OCI-LY3 (cell line): ENCODE measurements around the gene VIPR2.

Source experiments
- H2AFZ ChIP-seq: fragments of 200-600, 300-600 bp; shearing (Covaris generic); 2 replicates; pipeline ENCODE4 v1.6.0; 2014; ENCODE audit warnings: antibody characterized with exemption, low read depth, low read length
- H3K27ac ChIP-seq: fragments of 200-600, 300-600 bp; sonication (generic); 2 replicates; pipeline ENCODE4 v1.5.1; 2014; ENCODE audit warnings: mild to moderate bottlenecking, low read length, moderate library complexity, mixed read lengths
- H3K27me3 ChIP-seq: fragments of 200-600, 300-600 bp; sonication (generic); 2 replicates; pipeline ENCODE4 v1.6.1; 2014; ENCODE audit warnings: low read depth, low read length, mixed read lengths
- H3K36me3 ChIP-seq: fragments of 200-600, 300-600 bp; sonication (generic); replicated peaks from 2 replicates; pipeline ENCODE3; 2014; ENCODE audit warnings: low read depth, low read length, mixed read lengths
- H3K4me1 ChIP-seq: fragments of 300-600, 200-600 bp; sonication (generic); 2 replicates; pipeline ENCODE4 v1.6.1; 2014; ENCODE audit warnings: low read length, mixed read lengths
- H3K4me2 ChIP-seq: fragments of 200-600, 300-600 bp; sonication (generic); 2 replicates; pipeline ENCODE4 v1.6.1; 2014; ENCODE audit warnings: low read length, mixed read lengths
- H3K4me3 ChIP-seq: fragments of 300-600, 200-600 bp; sonication (generic); 2 replicates; pipeline ENCODE4 v1.5.1; 2014; ENCODE audit warnings: antibody characterized with exemption, mild to moderate bottlenecking, low read length, moderate library complexity
- H3K79me2 ChIP-seq: fragments of 300-600, 200-600 bp; shearing (Covaris generic); 2 replicates; pipeline ENCODE4 v1.6.1; 2014; ENCODE audit warnings: mild to moderate bottlenecking, low read length, mixed read lengths
- H3K9ac ChIP-seq: fragments of 300-600, 200-600 bp; shearing (Covaris generic); 2 replicates; pipeline ENCODE4 v1.6.0; 2014; ENCODE audit warnings: mild to moderate bottlenecking, low read length, moderate library complexity
- H3K9me3 ChIP-seq: fragments of 200-600, 300-600 bp; shearing (Covaris generic); 2 replicates; pipeline ENCODE4 v1.6.1; 2014; ENCODE audit warnings: low read length, mixed read lengths; ENCODE audit not compliant: insufficient read depth
- H4K20me1 ChIP-seq: fragments of 200-600, 300-600 bp; sonication (generic); 2 replicates; pipeline ENCODE4 v1.6.1; 2016; ENCODE audit warnings: low read length, mixed read lengths; ENCODE audit not compliant: insufficient read depth
- CTCF ChIP-seq: fragments of 200-600, 300-600 bp; sonication (generic); IDR thresholded peaks from 2 replicates; pipeline ENCODE4 v1.5.1; 2014; ENCODE audit warnings: antibody characterized with exemption, low read length, low read depth
- EZH2phosphoT487 ChIP-seq: fragments of 200-600 bp; shearing (Covaris generic); IDR thresholded peaks from 2 replicates; pipeline ENCODE4 v1.6.1; 2018; ENCODE audit warnings: antibody characterized with exemption, mixed run types, low read depth

The VIPR2 gene

GRCh38 chr7:159027789-159028507 lies 116.7 kb downstream of the VIPR2 start:
- Histone ChIP-seq H4K20me1 (no peaks in the 10 kb centered on the region), H3K27me3 (no peaks in the 10 kb centered on the region), H3K4me3 (no peak overlapping the region), H3K4me1 (no peaks in the 10 kb centered on the region), H3K27ac (no peak overlapping the region), H3K9me3 (no peaks in the 10 kb centered on the region), H3K79me2 (no peaks in the 10 kb centered on the region), H2AFZ (no peak overlapping the region), H3K9ac (no peak overlapping the region), H3K36me3 (no peaks in the 10 kb centered on the region), H3K4me2 (no peak overlapping the region)
- TF ChIP-seq CTCF = no peak
- no peak for TF ChIP-seq EZH2phosphoT487

- Histone ChIP-seq H3K9ac (no peak overlapping the region), H3K9me3 (no peaks in the 10 kb centered on the region), H3K36me3 (no peaks in the 10 kb centered on the region), H3K4me3 (no peak overlapping the region), H3K4me1 (no peaks in the 10 kb centered on the region), H3K27me3 (no peaks in the 10 kb centered on the region), H2AFZ (no peak overlapping the region), H4K20me1 (no peaks in the 10 kb centered on the region), H3K27ac (no peak overlapping the region), H3K4me2 (no peak overlapping the region), H3K79me2 (no peaks in the 10 kb centered on the region)
- TF ChIP-seq CTCF (no peak), EZH2phosphoT487 (no peak)
These were observed 117.4 kb downstream of the VIPR2 start for GRCh38 chr7:159027056-159027788.

GRCh38 chr7:159026271-159027055 lies 118.2 kb downstream of the VIPR2 start:
- Histone ChIP-seq H3K79me2 (no peaks in the 10 kb centered on the region), H4K20me1 (no peaks in the 10 kb centered on the region), H2AFZ (no peak overlapping the region), H3K9me3 (no peaks in the 10 kb centered on the region), H3K4me3 (no peak overlapping the region), H3K27ac (no peak overlapping the region), H3K27me3 (no peaks in the 10 kb centered on the region), H3K4me1 (no peaks in the 10 kb centered on the region), H3K36me3 (no peaks in the 10 kb centered on the region), H3K4me2 (no peak overlapping the region), H3K9ac (no peak overlapping the region)
- TF ChIP-seq CTCF (no peak), EZH2phosphoT487 (no peak)

GRCh38 chr7:159025161-159025779 lies 119.4 kb downstream of the VIPR2 start:
- H3K4me2 ChIP-seq = no peak overlapping the region
- H3K27me3 ChIP-seq = no peaks in the 10 kb centered on the region
- no peak overlapping the region for H2AFZ ChIP-seq
- TF ChIP-seq CTCF = no peak
- no peak for TF ChIP-seq EZH2phosphoT487
- H3K9ac ChIP-seq = no peak overlapping the region
- no peak overlapping the region for H3K27ac ChIP-seq
- no peaks in the 10 kb centered on the region for H3K36me3 ChIP-seq
- H3K9me3 ChIP-seq = no peaks in the 10 kb centered on the region
- H3K4me3 ChIP-seq = no peak overlapping the region
- no peaks in the 10 kb centered on the region for H4K20me1 ChIP-seq
- H3K4me1 ChIP-seq = no peaks in the 10 kb centered on the region
- H3K79me2 ChIP-seq = no peaks in the 10 kb centered on the region
